ENCODE results near the gene ANGPT4. TPM values are rescaled to one million over a fixed set of nuclear protein-coding genes. Genes with fewer than 3 reads are reported as not detected.
"Not testable (repeated sequence)": the region's sequence is repeated elsewhere in the genome, so short reads cannot be mapped to it uniquely, and the experiment has no call there.

ANGPT4 gene
- polyA plus RNA-seq, 3 donors = 0.07 to 0.14 TPM; not detected in 1

- H3K27me3 Mint-ChIP-seq (ENCODE audit: low read depth in 3 of 3) = no peaks in the 10 kb centered on the region
- DNase-seq = no peak
- H3K4me1 Mint-ChIP-seq = peaks cover 33% of the 10 kb centered on the region
- no peak overlapping the region for H2AFZ ChIP-seq (ENCODE audit: insufficient read depth, low read depth, low read length, poor library complexity, severe bottlenecking)
- H3K27ac ChIP-seq (ENCODE audit: low read depth in 1 of 2, low read length in 2 of 2) = no peak overlapping the region
- peaks cover 61 to 66% of the 10 kb centered on the region in 2 donors for H3K36me3 Mint-ChIP-seq
- peaks cover 12 to 19% of the 10 kb centered on the region in 2 donors for H3K4me1 ChIP-seq (ENCODE audit: control insufficient read depth in 1 of 2, insufficient read depth in 2 of 2, low read length in 2 of 2)
- H3K79me2 ChIP-seq (ENCODE audit: insufficient read depth, low read length) = peaks cover 7% of the 10 kb centered on the region
- no peak overlapping the region for H3K4me3 Mint-ChIP-seq
- peaks cover 8 to 21% of the 10 kb centered on the region in 2 donors for H3K36me3 ChIP-seq (replicated peaks in 1 of 2; ENCODE audit: control insufficient read depth in 1 of 2, insufficient read depth in 2 of 2, low read length in 2 of 2)
- peak overlapping the region in 2 of 7 donors; percentile 38 to 60 for H3K27ac Mint-ChIP-seq
- intact Hi-C loops (cut with micrococcal nuclease) = no loop called here
- peaks cover 0 to 5% (median 0%) of the 10 kb centered on the region in 7 donors for H3K9me3 Mint-ChIP-seq
- 95% methylated on average over 4 of the region's 4 CpGs for WGBS (ENCODE audit: insufficient coverage)
- no peaks in the 10 kb centered on the region for H3K9me3 ChIP-seq (replicated peaks in 1 of 2; ENCODE audit: control insufficient read depth in 1 of 2, insufficient read depth in 1 of 2, low read length in 2 of 2)
- no peak overlapping the region for H3K9ac ChIP-seq (ENCODE audit: insufficient read depth, low read length, poor library complexity, severe bottlenecking)
- peaks cover 100% of the 10 kb centered on the region for H4K20me1 ChIP-seq (ENCODE audit: insufficient read depth, low read length)
- H3K27me3 ChIP-seq (ENCODE audit: control insufficient read depth in 2 of 2, insufficient read depth in 2 of 2, low read length in 2 of 2) = no peaks in the 10 kb centered on the region
- TF ChIP-seq, protein P1, sequence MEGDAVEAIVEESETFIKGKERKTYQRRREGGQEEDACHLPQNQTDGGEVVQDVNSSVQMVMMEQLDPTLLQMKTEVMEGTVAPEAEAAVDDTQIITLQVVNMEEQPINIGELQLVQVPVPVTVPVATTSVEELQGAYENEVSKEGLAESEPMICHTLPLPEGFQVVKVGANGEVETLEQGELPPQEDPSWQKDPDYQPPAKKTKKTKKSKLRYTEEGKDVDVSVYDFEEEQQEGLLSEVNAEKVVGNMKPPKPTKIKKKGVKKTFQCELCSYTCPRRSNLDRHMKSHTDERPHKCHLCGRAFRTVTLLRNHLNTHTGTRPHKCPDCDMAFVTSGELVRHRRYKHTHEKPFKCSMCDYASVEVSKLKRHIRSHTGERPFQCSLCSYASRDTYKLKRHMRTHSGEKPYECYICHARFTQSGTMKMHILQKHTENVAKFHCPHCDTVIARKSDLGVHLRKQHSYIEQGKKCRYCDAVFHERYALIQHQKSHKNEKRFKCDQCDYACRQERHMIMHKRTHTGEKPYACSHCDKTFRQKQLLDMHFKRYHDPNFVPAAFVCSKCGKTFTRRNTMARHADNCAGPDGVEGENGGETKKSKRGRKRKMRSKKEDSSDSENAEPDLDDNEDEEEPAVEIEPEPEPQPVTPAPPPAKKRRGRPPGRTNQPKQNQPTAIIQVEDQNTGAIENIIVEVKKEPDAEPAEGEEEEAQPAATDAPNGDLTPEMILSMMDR (IDR thresholded peaks at IDR 0.05) = no peak
- no peak overlapping the region for H3K4me3 ChIP-seq (replicated peaks in 1 of 3; ENCODE audit: low read depth in 2 of 3, low read length in 3 of 3)
- H3K4me2 ChIP-seq (replicated peaks; ENCODE audit: extremely low read depth, low read length, poor library complexity, severe bottlenecking) = no peak overlapping the region
Measured at GRCh38 chr20:853406-853996, 62.6 kb downstream of the ANGPT4 start.

- H3K27me3 Mint-ChIP-seq (ENCODE audit: low read depth in 3 of 3); H2AFZ ChIP-seq (ENCODE audit: insufficient read depth, low read depth, low read length, poor library complexity, severe bottlenecking); H3K4me3 ChIP-seq (replicated peaks in 1 of 3; ENCODE audit: low read depth in 2 of 3, low read length in 3 of 3); H3K9me3 Mint-ChIP-seq; H3K4me3 Mint-ChIP-seq; H3K9ac ChIP-seq (ENCODE audit: insufficient read depth, low read length, poor library complexity, severe bottlenecking); H3K27ac ChIP-seq (ENCODE audit: low read depth in 1 of 2, low read length in 2 of 2); H3K4me2 ChIP-seq (replicated peaks; ENCODE audit: extremely low read depth, low read length, poor library complexity, severe bottlenecking); H3K27me3 ChIP-seq (ENCODE audit: control insufficient read depth in 2 of 2, insufficient read depth in 2 of 2, low read length in 2 of 2); DNase-seq; H3K27ac Mint-ChIP-seq; H3K9me3 ChIP-seq (replicated peaks in 1 of 2; ENCODE audit: control insufficient read depth in 1 of 2, insufficient read depth in 1 of 2, low read length in 2 of 2): not testable (repeated sequence)
- peaks cover 40 to 42% of the 10 kb centered on the region in 2 donors for H3K4me1 ChIP-seq (ENCODE audit: control insufficient read depth in 1 of 2, insufficient read depth in 2 of 2, low read length in 2 of 2)
- peaks cover 100% of the 10 kb centered on the region for H4K20me1 ChIP-seq (ENCODE audit: insufficient read depth, low read length)
- Mint-ChIP-seq H3K36me3 (peaks cover 47 to 76% of the 10 kb centered on the region in 2 donors), H3K4me1 (peaks cover 40% of the 10 kb centered on the region)
- peaks cover 50% of the 10 kb centered on the region for H3K79me2 ChIP-seq (ENCODE audit: insufficient read depth, low read length)
- H3K36me3 ChIP-seq (replicated peaks in 1 of 2; ENCODE audit: control insufficient read depth in 1 of 2, insufficient read depth in 2 of 2, low read length in 2 of 2) = peaks cover 12 to 36% of the 10 kb centered on the region in 2 donors
- 100% methylated on average over 6 of the region's 8 CpGs for WGBS (ENCODE audit: insufficient coverage)
- intact Hi-C loops (cut with micrococcal nuclease) = loop anchor here in 1 of 2 donors (5.0 kb wide), 1 partner anchor 34 kb away; no protein-coding TSS in a partner anchor
Measured at GRCh38 chr20:848731-849130, 67.4 kb downstream of the ANGPT4 start.
